ENCODE measurements around the gene ATP11A.
"Not testable (repeated sequence)": the region's sequence is repeated elsewhere in the genome, so short reads cannot be mapped to it uniquely, and the experiment has no call there.

Gene ATP11A

DNA sequence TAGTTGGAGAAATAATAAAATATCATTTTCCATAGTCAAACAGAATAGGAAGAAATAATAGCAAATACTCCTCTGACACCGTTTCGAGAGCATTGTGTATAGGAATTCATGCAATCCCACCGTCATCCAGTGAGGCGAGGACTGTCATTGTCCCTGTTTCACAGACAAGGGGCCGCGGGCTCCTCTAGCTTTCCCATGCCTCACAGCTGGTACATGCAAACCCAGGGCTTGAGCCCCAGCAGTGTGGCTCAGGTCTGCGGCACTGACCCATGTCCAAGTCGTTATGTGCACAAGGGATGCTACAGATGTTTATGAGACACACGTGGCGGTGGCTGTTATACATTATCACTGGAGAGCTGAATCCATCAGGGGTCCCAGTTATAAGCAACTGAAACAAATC is 18.5 kb upstream of the ATP11A start:
- no peak for DNase-seq

DNA sequence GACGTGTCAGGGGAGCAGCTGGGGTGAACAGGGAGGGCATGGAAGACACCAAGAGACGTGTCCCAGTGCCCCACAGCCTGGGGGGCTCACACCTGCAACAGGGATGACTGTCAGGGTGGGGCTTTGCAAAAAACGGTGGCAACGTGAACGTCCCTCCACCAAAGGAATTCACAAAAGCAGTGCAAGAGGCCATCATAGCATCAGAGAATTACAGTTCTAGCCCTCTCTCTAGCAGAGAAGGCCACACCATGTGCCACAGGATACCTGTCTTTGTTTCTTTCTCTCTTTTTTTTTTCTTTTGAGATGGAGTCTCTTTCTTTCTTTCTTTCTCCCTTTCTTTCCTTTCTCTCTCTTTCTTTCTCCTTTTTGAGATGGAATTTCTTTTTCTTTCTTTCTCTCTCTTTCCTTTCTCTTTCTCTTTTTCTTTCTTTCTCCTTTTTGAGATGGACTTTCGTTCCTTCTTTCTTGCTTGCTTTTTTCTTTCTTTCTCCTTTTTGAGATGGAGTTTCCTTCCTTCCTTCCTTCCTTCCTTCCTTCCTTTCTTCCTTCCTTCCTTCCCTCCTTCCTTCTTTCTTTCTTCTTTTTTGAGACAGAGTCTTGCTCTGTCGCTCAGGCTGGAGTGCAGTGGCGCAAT is 17.1 kb upstream of the ATP11A start:
- DNase-seq = no peak

DNA sequence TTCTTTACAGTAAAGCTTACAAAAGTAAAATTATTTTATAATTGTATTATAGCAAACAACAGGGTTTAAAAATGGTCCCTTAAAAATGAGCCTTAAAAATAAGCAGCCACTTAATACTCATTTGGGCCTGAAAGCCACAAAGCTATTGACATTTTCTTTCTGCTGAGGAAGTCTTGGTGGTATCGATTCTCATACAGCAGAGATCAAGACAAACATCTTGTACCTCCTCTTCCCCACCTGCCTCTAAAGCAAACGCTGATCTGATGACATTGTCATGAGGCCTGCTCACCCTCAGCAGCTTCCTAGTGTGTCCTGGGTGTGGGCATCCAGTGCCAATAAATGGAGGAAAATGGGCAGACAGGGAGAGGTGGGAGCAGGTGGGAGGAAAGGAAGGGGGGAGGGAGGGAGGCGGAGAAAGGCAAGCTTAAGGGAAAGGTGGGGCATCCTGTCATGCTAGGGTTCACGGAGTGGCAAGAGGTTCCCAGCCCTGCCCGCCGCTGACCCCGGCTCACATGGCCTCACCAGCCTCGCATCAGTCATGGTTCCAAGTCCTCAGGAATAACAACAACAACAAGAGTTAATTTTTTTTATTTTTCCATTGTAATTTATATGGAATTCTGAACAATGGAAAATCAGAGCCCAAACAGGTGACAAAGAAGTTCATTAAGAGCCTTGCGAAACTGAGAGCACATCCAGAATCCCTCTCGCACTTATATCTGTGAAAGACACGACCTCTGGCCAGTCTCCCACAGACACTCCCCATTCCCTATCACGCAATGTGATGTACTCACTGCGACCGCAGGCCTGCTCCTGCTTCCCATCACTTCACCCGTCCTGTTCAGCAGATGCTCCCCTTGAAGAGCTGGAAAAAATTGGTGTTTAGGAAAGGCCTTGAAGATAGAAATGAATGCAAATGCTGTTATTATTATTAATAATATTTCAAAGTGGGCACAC is 15.1 kb upstream of the ATP11A start:
- no peak for DNase-seq

DNA sequence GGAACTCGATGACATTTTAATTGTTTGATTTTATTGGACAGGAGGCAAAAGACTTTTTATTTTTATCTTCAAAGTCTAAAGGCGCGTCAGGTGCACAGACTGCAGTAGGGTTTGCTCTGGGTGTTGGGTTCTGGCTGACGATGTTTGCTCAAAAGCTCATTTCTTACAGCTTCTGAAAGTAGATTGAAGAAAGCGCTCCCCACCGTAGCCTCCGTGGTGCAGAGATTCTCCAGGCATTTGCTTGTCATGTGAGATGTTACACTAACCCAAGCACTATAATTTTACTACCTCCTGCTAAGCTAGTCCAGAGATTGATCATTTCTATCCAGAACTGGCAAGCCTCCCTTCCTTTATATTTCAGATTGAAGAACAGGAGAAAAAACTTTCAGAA is 14.5 kb upstream of the ATP11A start:
- DNase-seq = no peak

DNA sequence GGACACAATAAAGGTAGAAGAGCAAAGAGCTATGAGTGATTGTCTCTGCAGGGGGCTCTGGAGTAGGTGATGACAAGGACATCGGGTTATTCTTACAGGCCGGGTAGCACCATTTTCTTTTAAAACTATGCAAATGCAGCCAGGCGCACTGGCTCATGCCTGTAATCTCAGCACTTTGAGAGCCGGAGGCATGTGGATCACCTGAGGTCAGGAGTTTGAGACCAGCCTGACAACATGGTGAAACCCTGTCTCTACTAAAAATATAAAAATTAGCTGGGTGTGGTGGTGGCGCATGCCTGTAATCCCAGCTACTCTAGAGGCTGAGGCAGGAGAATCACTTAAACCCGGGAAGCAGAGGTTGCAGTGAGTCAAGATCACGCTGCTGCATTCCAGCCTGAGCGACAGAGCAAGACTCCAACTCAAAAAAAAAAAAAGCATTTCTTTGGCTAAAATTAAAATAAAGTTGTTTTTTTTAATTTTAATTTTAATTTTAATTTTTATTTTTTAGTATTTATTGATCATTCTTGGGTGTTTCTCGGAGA is 12.3 kb upstream of the ATP11A start:
- DNase-seq = not testable (repeated sequence)

DNA sequence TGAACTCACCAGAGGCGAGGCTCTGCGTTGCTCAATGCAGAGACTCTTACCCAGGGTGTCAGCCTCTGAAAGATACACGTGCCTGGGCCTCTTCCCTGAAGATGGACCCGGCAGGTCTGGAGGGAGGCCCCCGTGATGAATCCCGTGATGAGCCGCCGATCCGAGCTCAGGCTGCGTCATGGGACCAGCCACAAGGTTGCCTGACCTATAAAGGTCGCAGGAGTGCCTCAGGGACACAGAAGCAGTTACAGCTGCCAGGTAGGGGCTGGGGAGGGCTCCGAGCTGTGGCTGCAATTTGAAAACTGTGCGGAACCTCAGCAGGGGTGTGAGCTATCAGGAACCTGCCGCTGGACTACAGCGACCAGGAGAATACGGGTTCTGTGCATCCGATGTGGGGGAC is 10.5 kb upstream of the ATP11A start:
- DNase-seq = no peak

DNA sequence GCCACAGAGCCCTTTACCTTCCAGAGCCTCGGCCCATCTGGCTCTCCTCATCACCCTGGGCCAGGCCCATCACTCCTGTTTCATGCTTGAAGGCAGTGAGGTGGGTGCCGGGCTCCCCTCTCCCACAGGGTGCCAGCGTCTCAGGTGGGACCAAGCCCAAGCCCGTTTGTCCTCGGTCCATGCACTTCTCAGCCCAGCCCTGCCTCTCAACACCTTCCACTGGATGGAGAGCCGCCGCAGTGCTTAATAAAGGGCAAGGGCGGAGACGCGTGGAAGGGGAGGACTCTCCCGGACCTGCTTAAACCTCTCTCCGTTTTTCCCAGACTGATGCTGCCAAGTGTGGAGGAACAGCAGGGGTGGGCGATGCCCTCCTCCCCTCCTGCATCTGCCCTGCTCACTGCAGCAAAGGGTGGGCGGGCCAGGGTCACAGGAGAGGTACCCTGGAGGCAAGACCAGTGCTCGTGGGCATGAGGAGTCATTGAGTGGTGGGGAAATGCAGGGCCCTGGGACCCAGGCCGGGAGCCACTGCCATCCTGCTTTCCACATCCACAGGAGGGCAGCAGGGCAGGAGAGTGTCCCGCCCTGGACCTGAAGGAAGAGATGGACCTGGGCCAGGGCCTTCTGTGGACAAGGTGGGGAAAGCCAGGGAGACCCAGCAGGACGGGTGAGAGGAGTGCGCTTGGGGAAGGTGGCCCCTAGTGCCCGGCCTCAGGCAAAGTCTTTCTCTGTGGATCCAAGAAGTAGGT is 9.7 kb upstream of the ATP11A start:
- DNase-seq = no peak

DNA sequence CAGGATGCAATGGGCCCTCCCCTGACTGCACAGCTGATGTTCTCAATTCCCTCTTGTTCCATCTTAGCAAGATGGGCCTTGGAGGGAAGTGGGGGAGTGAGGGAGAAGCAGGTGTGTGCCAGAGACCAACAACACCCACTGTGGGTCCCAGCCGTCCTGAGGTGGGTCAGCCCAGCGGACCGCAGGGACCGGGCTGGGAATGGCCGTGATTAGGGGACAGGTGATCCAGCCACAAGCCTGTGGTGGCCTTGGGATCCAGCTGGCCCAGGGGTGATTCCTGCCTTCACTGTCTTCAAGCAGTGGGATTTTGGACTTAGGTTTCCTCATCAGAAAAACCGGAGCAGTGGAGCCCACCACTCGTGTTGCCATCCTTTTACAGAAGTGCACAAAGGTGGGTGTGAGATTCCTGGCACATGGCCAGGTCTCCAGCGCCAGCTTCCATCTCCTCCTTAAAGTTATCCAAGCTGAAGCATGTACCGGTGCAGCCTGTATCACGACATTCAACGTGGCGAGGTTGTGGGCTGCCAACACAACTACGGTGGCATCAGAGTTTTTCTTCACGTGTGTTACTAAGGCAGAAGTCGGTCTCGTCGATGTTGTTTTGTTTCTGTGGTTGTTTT is 9.0 kb upstream of the ATP11A start:
- DNase-seq = no peak

DNA sequence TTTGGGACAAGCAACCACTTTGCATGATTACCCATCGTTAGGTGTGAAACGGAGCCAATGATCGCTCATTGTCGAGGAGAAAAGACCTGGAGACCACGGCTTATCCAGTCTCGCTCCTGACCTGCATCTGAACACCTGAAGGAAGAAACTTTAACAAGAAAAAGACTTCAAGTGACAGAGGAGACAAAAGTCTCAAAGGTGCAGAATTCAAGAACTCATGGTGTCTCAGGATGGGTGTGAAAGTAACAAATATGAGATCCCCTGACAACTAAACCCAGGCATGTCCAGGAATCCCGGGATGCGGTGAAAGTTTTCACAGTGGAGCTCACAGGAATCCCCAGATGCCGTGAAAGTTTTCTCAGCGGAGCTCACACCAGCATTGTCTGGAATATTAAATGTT is 6.3 kb upstream of the ATP11A start:
- DNase-seq = no peak

DNA sequence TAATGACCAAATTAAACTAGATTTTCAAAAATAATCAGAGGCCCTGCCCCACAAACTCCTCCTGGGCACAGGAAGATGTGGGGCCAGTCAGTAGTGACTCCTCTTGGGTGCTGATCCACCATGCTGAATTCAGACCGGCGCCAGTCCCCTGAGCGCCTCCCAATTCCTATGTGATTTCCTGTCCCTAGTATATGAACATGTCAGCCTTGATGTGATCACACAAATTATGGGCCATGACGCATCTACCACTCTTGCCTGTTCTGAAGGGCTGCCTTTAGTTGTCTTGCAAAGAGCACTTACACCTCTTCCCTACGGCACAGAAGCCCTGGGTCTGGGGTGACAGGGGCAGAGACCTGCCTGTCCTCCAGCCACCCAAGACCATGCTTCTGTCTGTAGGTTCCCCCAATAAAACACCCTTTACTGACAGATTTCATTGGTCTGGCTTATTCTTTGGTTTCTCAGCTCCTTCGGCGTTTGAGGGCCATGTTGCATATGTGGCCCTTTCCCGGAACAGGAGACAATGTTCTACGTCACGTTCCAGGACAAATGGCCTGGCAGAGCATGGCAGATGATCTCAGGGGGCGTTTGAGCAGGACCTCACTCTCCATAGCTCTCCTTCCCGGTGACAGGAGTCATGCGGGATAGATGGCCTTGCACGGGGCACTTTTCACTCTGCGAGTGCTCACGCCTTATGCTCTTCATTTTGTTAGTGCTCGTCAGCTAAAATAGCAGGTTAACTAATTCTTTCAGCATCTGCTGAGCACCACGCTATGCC is 5.6 kb upstream of the ATP11A start:
- no peak for DNase-seq

DNA sequence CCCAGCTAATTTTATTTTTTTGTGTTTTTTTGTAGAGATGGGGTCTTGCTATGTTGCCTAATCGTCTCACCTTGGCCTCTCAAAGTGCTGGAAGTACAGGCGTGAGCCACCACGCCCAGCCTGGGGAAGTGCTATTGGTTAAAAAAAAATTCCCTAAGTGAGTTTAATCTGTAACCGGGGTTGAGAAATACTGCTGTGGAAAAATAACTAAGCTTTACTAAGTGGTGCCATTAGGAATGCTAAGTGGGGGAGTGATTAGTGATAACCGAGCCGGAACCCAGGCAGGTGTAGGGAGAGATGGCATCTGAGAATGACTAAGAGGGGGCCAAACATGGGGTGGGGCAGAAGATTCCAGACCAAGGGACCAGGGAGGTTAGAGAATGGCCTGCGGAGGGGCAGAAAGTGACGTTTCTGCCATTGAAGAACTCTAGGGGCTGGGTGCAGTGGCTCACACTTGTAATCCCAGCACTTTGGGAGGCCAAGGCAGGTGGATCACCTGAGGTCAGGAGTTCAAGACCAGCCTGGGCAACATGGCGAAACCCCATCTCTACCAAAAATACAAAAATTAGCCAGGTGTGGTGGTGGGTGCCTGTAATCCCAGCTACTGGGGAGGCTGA is 4.5 kb upstream of the ATP11A start:
- DNase-seq = not testable (repeated sequence)

DNA sequence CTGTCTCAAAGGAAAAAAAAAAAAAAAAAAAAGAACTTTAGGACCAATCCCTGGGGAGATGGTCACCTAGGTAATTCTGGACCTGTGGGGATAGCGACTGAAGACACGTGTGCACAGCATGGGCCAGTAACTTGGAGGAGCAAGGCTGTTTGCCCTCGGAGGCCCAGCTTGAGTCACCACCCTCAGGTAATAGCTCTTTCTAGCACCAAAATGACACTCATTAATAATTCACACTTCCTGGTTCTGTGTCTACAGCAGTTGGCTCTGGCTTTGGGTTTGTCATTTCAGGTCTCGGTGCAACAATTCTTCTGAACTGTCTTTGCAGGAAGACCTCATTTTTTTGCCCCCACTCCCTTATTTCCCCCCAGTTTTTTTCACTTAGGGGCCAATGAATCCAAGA is 3.9 kb upstream of the ATP11A start:
- DNase-seq = no peak

DNA sequence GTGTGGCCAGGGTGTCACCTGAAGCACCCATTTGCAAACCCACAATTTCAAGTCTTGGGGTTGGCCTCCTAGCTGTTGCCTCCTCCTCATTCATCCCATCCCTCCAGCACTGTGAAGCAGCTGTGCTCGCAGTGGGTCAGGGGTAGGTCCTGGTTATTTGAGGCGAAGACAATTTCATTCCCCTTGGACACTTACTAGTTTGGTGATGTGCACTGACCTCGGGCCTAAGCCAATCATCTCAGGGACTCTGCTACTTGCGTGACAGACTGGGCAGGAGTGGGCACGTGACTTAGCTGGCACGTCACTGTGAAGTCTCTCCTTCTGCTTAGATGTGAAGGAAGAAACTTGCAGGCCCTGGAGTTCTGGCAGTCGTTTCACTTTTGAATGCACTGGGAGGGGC is 3.5 kb upstream of the ATP11A start:
- DNase-seq = no peak

DNA sequence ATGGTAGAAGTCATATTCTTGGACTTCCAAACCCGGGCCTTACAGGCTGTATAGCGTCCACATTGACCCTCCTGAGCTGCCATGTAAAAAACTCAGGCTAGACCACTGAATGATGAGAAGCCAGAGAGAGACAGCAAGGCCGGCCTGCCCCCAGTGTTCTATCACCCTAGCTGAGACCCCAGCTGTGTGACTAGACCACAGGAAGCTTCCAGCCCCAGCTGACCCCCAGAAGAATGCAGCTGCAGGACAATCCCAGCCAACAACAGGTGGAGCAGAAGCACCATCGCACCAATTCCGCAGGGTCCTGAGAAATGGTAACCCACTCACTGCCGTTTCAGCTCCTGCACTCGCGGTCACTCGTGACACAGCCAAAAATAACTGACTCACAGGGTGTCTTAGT is 2.9 kb upstream of the ATP11A start:
- no peak for DNase-seq

DNA sequence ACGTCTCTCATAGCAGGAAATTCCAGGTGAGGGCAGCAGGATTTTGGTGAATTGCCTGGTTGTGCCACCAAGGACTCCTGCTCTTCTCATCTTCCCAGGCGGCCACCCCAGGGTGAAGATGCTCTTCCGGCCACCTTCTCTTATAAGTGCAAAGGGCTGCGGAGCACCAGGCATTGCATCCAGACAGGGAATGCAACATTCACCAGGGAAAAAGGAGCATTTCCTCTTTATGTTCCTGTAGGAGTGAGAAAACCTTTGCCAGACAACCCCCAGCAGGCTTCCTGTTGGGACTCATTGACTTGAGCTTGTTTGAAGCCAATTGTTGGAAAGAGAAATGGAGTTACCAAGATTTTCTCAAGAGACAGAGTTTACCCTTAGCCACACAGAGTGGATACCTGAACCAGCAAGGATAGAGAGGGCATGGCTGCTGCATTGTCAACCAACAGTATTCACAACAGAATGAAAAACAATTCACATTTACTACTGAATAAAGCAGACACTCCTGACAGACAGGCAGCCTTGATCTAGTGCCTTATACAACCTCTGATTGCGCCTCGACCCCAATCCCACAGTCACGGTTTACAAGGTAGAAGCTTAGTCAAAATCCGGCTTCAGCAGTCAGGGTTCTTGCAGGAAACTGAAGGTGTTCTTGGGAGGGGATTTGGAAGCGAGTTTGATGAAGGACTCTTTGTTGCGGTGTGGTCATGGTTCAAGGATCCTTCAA is 1.8 kb upstream of the ATP11A start:
- no peak for DNase-seq

DNA sequence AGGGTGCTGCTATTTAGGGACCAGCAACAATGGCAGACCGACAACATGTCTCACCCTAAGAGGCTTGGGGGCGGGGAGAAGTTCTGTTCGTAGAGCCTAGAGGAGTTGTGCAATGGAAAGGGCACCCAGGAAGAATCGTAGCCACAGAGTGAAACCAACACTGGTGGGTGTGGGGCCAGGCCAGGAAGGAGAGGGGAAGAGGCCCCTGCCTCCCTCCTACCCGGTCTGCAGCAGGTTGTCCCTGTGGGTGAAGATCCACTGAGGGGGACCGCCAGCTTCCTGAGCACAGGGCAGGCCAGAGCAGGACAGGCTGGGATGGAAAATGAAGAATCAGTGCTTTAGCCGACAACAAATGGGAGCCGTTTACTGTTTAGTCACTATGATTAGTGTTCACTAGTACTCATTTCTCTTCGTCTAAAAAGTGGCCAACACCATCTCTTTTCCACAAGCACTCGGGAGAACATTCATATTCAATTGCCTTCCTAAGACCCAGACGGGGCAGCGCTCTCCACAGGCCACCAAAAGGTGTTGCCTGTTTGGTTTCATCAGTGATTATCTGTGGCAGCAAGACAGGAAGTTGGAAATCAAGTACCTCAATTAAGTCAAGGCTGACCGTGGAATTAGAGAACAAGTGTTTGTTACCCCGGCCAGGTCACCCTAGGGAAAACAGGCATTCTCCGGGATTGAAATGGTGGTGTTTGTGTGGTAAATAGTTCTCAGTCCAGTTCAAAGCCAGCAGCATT is 1.1 kb upstream of the ATP11A start:
- DNase-seq = peak; percentile 66

DNA sequence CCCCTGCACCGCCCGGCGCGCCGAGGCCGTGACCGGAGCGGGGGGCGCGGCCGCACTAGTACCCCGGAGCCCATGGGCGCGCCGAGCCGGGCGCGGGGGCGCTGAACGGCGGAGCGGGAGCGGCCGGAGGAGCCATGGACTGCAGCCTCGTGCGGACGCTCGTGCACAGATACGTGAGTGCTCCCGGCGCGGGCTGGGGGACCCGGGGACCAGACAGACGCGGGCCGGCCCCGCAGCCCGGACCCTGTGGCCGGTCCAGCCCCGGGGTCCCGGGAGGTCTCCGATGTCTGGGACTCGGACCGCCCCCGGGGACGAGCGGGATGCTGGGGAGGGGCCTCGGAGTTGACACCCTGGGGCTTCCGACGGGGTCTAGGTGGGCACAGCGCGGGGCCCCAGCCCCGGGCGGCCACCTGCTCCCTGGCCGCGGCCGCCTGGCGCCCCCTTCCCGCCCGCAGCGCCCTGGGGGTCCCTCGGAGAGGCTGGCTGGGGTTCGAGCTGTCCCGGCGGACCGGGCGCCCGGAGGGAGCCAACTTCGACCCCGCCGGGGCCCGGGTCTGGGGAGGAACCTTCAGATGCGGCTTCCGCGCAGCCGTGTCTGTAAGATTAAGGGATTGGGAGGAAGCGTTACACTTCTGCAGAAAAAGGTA is 568 bp downstream of the ATP11A start:
- DNase-seq = peak; percentile 31

DNA sequence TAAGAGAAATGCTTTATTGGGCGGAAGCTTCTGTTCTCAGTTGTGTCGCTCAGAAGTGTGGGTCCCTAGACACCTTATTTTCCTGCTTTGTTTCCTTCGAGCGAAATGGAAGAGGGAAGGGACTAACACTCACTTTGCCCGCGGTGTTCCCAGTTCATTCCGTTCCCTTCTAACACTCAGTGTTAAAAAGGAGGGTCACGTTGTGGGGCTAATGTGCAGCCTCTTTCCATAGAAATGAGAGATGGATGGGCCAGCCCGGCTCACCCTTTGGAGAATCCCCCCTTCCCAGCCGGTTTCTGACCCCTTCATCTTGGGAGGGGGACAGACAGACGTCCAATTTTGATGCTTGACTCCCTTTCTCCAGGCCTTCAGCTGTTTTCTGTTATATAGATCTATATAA is 2.3 kb downstream of the ATP11A start:
- DNase-seq = no peak

DNA sequence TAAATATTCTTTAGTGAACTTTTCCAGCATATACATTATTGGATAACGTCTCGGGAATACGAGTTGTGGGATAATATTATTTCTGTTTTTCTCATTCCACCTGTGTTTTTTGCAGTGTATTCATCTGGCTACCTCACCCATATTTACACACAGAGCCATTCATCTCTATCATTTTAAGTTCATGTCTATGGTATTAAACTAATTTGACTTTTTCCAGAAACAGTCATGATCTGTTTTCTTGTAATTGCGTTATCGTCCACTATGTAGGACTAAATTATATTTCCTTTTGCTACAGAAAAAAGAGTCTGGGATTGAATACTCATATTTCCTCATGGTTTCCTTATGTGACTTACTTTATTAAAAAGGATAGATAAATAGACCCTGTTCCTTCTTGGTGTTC is 2.7 kb downstream of the ATP11A start:
- DNase-seq = no peak

Measured in activated naive CD4-positive, alpha-beta T cell treated with Interleukin-2 at 50 U/mL for 16 hours (primary cell).